ENCODE measurements around the gene SPPL3.
"Not testable (repeated sequence)": the region's sequence is repeated elsewhere in the genome, so short reads cannot be mapped to it uniquely, and the experiment has no call there.

Gene SPPL3

DNA sequence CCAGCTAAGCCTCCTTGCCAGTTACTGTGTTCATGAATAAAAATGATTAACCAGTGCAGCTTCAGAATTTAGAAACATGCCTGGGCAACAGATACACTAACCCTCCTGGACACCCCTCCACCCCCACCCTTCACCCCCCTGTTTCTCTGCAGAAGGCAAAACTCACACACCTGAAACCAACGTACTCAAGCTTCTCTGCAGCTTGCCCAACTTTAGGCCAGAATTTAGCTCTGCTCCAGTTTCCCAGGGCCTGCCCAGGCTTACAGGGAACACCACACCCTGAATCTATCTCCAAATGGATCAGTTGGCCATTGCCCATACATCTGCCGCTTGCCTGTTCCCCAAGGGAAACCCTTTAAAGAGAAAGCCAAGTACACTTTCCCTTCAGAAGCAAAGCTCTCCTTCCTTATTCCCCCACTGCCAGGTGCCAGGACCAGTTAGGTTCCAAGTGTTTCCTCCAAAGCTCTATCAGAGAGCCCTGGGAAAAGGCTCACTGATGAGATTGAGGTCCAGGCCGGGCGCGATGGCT is 1.8 kb upstream of the SPPL3 start:
- in situ Hi-C loops (cut with HindIII; ENCODE audit: low sequenced_read_pairs), result no loop called here
- DNase-seq (ENCODE audit: low read depth), result no peak
- TF ChIP-seq, protein P1, sequence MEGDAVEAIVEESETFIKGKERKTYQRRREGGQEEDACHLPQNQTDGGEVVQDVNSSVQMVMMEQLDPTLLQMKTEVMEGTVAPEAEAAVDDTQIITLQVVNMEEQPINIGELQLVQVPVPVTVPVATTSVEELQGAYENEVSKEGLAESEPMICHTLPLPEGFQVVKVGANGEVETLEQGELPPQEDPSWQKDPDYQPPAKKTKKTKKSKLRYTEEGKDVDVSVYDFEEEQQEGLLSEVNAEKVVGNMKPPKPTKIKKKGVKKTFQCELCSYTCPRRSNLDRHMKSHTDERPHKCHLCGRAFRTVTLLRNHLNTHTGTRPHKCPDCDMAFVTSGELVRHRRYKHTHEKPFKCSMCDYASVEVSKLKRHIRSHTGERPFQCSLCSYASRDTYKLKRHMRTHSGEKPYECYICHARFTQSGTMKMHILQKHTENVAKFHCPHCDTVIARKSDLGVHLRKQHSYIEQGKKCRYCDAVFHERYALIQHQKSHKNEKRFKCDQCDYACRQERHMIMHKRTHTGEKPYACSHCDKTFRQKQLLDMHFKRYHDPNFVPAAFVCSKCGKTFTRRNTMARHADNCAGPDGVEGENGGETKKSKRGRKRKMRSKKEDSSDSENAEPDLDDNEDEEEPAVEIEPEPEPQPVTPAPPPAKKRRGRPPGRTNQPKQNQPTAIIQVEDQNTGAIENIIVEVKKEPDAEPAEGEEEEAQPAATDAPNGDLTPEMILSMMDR (IDR thresholded peaks at IDR 0.05; ENCODE audit: low read depth, low read length, missing control alignments), result no peak
- H3K4me3 ChIP-seq (ENCODE audit: low read depth, low read length), result no peak overlapping the region

DNA sequence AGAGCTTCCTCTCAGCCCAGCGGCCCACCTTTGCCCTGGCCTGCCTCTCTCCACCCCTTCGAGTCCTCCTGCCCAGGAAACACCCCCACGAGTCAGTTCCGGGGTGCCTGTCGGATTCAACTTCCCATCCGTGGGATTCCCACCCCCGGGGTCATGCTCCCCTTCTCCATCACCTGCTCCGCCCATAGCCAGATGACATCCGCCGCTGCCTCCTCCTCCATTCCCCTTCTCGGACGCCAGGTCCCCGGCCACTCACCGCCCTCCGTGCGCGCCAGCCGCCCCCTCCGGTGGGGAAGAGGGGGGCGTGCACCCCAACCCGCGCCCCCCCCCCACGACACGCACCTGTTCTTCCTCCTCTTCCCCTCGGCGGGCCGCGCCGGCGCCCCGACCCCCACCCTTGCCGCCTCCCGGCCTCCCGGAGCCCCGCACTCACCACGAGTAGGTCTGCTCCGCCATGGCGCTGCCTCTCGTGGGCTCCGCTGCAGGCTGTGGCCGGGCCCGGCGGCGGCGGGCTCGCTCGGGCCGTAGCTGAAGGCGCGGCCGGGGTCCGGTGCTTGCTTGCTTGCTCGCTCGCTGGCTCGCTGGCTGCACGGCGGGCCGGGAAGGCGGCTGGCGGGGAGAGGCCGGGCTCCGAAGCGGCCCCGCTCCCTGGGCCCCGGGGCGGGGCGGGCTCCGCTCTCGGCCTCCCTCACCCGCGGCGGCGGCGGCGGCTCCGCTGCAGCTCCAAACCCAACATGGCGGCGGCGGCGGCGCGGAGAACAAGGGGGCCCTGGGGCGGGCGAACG is 554 bp downstream of the SPPL3 start:
- in situ Hi-C loops (cut with HindIII; ENCODE audit: low sequenced_read_pairs), result no loop called here

DNA sequence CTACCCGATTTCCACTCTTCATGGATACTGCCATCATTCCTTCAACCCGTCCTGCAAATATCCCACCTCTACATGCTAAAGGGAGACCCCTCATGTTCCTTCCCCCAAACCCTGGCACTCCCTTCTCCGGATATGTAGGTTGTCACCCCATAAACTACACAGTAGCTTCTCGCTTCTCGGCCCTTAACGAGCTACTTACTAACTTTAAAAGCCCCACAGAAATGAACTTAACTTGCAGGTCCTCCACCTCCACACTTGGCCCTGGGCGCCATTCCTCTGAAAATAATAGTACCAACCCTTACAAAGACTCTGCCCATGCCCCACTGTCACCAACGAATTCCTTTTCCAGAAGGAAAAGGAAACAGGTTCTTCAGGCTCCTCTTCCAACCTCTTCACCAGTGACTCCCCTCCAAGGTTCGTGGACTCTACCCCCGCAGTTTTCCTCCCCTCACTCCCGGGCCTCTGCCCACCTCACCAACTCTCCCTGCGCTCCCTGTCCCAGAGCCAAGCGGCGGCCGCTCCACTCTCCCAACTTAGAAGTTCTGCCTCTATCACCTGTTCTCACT is 1.2 kb downstream of the SPPL3 start:
- DNase-seq (ENCODE audit: low read depth), result no peak
- H3K4me3 ChIP-seq (ENCODE audit: low read depth, low read length), result peak overlapping the region; percentile 90
- TF ChIP-seq, protein P1 (IDR thresholded peaks at IDR 0.05; ENCODE audit: low read depth, low read length, missing control alignments), result no peak
- in situ Hi-C loops (cut with HindIII; ENCODE audit: low sequenced_read_pairs), result no loop called here

More for the DNA sequence above, 554 bp downstream of the SPPL3 start:
- TF ChIP-seq, protein P1 (IDR thresholded peaks at IDR 0.05; ENCODE audit: low read depth, low read length, missing control alignments), result no peak
- H3K4me3 ChIP-seq (ENCODE audit: low read depth, low read length), result peak overlapping the region; percentile 90
- no peak for DNase-seq (ENCODE audit: low read depth)

DNA sequence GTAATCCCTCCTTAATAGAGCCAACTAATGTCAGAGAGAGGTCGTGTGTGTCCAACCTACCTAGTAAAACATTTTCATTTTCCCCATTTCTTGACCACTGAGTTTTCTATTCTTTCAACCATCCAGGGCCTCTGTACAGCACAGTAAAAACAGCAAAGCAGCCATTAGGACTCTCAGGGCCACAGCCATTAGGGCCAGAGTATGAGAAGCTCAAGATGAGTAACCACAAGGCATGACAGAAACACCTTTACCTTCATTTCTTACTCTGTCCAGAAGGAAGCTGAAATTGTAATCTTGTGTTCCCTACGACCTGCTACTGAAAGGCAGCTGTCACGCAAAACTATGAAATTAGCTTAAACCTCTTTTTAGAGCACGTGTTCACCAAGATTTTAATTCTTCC is 2.3 kb downstream of the SPPL3 start:
- no peak for DNase-seq (ENCODE audit: low read depth)
- TF ChIP-seq, protein P1 (IDR thresholded peaks at IDR 0.05; ENCODE audit: low read depth, low read length, missing control alignments), result no peak
- H3K4me3 ChIP-seq (ENCODE audit: low read depth, low read length), result no peak overlapping the region
- in situ Hi-C loops (cut with HindIII; ENCODE audit: low sequenced_read_pairs), result no loop called here

DNA sequence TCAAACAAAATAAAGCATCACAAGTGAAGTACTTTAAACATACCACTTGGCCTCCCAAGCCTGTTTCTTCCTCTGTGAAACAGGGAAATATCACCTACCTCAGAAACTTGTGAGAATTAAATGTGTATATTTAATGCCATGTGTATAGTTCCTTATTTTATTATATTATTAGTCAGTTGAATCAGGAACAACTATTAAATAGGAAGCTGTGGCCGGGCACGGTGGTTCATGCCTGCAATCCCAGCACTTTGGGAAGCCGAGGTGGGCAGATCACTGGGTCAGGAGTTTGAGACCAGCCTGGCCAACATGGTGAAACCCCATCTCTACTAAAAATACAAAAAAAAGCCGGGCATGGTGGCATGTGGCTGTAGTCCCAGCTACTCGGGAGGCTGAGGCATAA is 3.1 kb downstream of the SPPL3 start:
- in situ Hi-C loops (cut with HindIII; ENCODE audit: low sequenced_read_pairs); DNase-seq (ENCODE audit: low read depth); H3K4me3 ChIP-seq (ENCODE audit: low read depth, low read length): not testable (repeated sequence)

DNA sequence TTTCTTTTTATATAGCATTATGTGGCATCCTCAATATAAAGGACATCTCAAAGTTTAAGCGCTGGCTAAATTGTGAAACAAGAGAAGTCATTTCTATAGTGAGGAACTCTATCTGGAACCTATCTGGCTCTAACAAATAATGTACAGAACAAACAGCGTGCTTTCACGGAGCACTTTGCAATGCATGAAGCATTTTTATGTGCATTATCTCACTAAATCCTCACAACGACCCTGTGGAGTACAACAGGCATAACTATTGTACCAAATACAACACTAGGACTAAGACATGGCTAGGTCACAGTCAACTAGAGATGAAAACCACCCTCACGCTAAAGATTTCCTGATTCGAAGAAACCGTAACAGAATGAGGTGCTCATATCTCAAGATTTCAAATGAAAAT is 8.6 kb downstream of the SPPL3 start:
- in situ Hi-C loops (cut with HindIII; ENCODE audit: low sequenced_read_pairs), result no loop called here
- TF ChIP-seq, protein P1 (IDR thresholded peaks at IDR 0.05; ENCODE audit: low read depth, low read length, missing control alignments), result no peak

DNA sequence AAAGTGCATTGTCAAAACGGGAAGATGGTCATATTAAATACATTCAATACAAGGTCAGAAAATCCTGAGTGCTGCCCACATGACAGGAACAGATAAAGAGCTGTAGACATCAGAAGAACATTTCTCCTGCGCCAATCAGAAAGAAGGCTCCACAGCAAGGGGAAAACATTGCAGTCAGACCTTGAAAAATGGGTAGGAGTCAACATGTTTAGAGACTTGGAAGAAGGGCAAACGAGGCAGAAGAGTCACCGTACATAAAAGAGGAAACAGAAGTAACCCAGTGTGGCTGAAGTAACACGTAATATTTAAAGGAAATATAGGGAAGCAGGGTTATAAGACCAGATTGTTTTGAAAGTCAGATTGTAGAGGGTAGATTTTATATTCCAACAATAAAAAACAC is 11.9 kb downstream of the SPPL3 start:
- DNase-seq (ENCODE audit: low read depth), result no peak
- no peak overlapping the region for H3K4me3 ChIP-seq (ENCODE audit: low read depth, low read length)

More for the DNA sequence above, 8.6 kb downstream of the SPPL3 start:
- no peak for DNase-seq (ENCODE audit: low read depth)
- no peak overlapping the region for H3K4me3 ChIP-seq (ENCODE audit: low read depth, low read length)

More for the DNA sequence above, 11.9 kb downstream of the SPPL3 start:
- TF ChIP-seq, protein P1 (IDR thresholded peaks at IDR 0.05; ENCODE audit: low read depth, low read length, missing control alignments), result no peak
- in situ Hi-C loops (cut with HindIII; ENCODE audit: low sequenced_read_pairs), result no loop called here

All from astrocyte of the cerebellum (primary cell).